Upper lobe of right lung (tissue), 1 donor: Measurements from ENCODE around the gene BRD7. TPM values are rescaled to one million over a fixed set of nuclear protein-coding genes. Genes with fewer than 3 reads are reported as not detected.

ENCODE experiments used
- ATAC-seq: fragments of 200-7000 bp; cut with Tn5 transposase; one replicate; pipeline ENCODE4 v1.9.1; 2020; ENCODE audit warnings: mild to moderate bottlenecking, moderate library complexity
- DNase-seq: peaks from one replicate; pipeline ENCODE4 v3.0.0-alpha.2; 2020
- H3K27ac ChIP-seq: fragments of 200-600 bp; one replicate; pipeline ENCODE4 v1.8.0; 2022
- H3K27me3 ChIP-seq: fragments of 200-600 bp; one replicate; pipeline ENCODE4 v1.8.0; 2022; ENCODE audit warnings: mild to moderate bottlenecking
- H3K36me3 ChIP-seq: fragments of 200-600 bp; one replicate; pipeline ENCODE4 v1.8.0; 2022
- H3K4me1 ChIP-seq: fragments of 200-600 bp; one replicate; pipeline ENCODE4 v1.8.0; 2022
- H3K4me3 ChIP-seq: fragments of 200-600 bp; one replicate; pipeline ENCODE4 v1.8.0; 2022; ENCODE audit warnings: mild to moderate bottlenecking
- H3K9me3 ChIP-seq: fragments of 200-600 bp; one replicate; pipeline ENCODE4 v1.8.0; 2022
- intact Hi-C: fragments of 100-400 bp; cut with DNase I; formaldehyde crosslinking; loops from one replicate; pipeline ENCODE4 v1.11.0; 2022
- total RNA-seq: library from RNA; stranded (reverse); fragmentation: NEBNext Ultra II Directional; extraction: Animal tissue kit (Norgen Biotek cat#: 25700); gene quantifications from one replicate; pipeline ENCODE4 v1.2.1, GENCODE V29; 2021
- TF ChIP-seq, protein P1 (sequence below): fragments of 200-600 bp; IDR thresholded peaks from one replicate; pipeline ENCODE4 v1.8.0; 2022; ENCODE audit warnings: antibody characterized with exemption
- donor health status: DM: no; HTN: yes; CAD: no; lungs with severe emphysema.

The BRD7 gene
- total RNA-seq, 1 donor from 2014 or later: 62.9 TPM

DNA sequence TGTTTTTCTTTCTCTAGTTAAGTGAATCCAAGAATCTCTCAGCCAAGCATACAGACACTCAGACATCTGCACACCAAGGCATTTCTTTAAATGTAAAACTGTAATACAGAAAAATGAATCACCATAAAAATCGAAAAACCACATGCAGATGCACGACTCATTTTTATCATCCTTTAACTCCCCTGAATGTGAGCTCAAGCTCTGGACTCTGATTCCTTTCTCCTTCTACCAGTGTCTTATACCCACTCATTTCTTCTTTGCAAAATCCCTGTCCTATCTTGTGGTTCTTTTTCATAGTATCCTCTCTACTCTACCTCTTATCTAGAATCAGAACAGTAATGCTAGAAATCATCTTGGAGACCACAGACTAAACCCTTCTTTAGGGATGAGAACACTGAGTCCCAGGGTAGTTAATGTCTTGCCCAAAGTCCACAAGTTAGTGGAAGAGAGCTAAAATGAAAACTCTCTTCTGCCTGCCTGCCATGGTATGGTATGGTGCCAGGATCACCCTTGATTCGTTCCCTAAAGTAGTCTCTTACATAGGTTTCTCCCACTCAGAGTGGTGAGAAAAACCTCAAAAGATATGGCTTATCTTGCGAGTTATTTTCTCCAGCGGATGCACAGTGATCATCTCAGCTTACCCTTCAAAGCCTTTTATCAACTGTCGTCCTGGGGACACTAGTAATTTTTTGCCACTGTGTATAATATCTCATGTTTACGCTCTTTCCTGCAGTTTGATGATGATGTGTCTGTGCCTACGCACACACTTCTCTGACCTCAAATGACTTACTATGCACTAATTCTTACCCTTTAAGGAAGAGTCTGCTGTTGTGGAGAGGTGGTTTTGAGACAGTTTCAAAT lies 30.2 kb downstream of the BRD7 start:
- Histone ChIP-seq H3K9me3 (no peaks in the 10 kb centered on the region), H3K36me3 (peaks cover 44% of the 10 kb centered on the region), H3K4me1 (no peaks in the 10 kb centered on the region), H3K4me3 (no peak overlapping the region), H3K27me3 (no peaks in the 10 kb centered on the region), H3K27ac (no peak overlapping the region)
- TF ChIP-seq, protein P1, sequence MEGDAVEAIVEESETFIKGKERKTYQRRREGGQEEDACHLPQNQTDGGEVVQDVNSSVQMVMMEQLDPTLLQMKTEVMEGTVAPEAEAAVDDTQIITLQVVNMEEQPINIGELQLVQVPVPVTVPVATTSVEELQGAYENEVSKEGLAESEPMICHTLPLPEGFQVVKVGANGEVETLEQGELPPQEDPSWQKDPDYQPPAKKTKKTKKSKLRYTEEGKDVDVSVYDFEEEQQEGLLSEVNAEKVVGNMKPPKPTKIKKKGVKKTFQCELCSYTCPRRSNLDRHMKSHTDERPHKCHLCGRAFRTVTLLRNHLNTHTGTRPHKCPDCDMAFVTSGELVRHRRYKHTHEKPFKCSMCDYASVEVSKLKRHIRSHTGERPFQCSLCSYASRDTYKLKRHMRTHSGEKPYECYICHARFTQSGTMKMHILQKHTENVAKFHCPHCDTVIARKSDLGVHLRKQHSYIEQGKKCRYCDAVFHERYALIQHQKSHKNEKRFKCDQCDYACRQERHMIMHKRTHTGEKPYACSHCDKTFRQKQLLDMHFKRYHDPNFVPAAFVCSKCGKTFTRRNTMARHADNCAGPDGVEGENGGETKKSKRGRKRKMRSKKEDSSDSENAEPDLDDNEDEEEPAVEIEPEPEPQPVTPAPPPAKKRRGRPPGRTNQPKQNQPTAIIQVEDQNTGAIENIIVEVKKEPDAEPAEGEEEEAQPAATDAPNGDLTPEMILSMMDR: no peak
- no peak for ATAC-seq
- intact Hi-C loops: no loop called here
- no peak for DNase-seq

DNA sequence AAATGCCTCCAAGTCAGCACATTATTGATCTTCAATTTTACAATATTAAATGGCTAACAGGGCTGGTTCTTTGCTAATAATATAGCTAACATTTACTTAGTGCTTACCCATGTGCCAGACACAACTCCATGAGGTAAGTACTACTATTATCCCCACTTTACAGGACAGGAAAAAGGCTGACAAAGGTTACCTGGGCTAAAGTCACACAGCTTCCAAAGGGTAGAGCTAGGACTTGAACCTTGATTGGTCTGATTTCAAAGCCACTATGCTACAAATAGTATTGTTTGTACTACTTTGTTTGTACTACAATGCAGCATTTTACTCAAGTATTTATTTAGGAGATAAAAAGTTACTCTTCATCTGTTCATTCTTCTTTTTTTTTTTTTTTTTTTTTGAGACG lies 31.9 kb downstream of the BRD7 start:
- Histone ChIP-seq H3K4me3 (no peak overlapping the region), H3K36me3 (peaks cover 53% of the 10 kb centered on the region), H3K27ac (no peak overlapping the region), H3K9me3 (no peaks in the 10 kb centered on the region), H3K27me3 (no peaks in the 10 kb centered on the region), H3K4me1 (no peaks in the 10 kb centered on the region)
- ATAC-seq (no peak), DNase-seq (no peak)
- intact Hi-C loops: no loop called here
- TF ChIP-seq, protein P1: no peak

DNA sequence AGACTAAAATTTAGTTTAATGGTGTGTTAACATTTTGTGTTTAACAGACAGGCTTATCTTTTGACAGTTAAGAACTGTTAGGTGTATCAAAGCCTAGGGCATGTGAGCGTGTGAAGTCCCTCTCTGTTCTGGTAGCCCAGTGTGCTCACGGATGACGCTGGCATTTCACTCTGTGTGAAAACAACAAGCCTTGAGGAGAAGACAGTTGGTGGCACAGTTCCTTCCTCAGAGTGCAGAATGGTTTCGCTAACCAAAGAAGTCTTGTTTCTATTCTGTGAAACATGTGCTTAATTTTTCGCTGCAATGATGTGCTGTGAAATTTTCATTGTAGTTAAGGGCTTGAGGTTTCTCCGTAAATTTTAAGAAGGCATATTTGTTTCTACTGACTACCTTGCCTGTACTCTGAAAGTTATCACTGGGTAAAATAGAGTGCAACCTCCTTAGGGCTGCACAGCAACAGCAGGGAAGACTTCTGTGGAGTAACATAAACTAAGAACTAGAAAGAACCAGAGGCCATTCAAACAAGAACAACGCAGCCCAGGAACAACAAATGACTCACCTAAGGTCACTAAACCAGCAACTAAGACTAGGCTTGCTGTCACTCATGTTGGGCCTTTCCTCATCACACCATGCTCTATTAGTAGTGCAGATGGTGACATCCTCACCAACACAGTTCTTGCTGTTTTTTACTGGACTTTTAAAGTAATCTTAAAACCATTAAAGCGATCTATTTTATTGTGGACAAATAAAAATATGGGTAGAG lies 33.4 kb downstream of the BRD7 start:
- TF ChIP-seq, protein P1: no peak
- Histone ChIP-seq H3K9me3 (no peaks in the 10 kb centered on the region), H3K36me3 (peaks cover 59% of the 10 kb centered on the region), H3K27ac (no peak overlapping the region), H3K4me3 (no peak overlapping the region), H3K4me1 (peaks cover under 1% of the 10 kb centered on the region), H3K27me3 (no peaks in the 10 kb centered on the region)
- ATAC-seq: no peak
- intact Hi-C loops: no loop called here
- DNase-seq: no peak

DNA sequence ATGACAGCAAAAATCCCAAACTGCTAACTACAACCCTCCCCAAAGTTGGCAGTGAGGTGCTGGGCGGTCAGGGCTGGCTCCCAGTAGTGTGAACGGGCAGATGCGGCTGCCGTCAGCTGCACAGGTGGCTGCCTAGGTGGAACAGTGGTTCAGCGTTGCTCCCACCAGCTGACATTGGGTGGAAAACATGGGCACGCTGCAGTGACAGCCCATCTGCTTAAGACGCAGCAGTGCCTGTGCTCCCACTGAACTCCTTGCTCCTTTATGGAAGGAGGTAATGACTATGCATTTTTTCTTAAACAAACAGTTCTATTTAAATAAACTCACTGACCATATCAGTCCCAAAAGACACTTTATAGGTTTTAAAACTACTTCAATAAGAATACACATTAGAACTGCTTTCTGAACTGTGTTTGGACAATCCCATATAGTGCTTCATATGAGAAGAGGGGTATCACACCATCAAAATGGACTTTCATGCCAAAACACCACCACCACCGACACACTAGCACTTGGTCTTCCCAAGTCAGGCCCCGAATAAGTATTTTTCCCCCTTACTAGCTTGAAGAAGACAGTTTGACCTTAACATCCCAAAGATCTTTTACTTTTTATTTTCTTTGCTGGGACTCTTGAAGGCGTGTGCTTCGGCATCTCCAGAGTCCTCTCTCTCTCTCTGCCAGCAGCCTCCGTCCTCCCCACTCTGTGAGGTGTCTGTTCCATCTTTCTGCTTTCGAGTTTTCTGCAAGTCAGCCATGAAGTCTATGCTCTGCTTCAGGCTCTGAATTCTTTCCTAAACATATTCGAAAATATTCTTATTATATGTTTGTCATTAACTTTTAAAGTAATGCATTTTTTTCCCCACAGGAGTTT lies 34.4 kb downstream of the BRD7 start:
- no peak overlapping the region for H3K4me3 ChIP-seq
- intact Hi-C loops: no loop called here
- no peaks in the 10 kb centered on the region for H3K9me3 ChIP-seq
- peak; percentile 40 for ATAC-seq
- H3K27ac ChIP-seq: no peak overlapping the region
- TF ChIP-seq, protein P1: no peak
- H3K4me1 ChIP-seq: peaks cover 8% of the 10 kb centered on the region
- no peaks in the 10 kb centered on the region for H3K27me3 ChIP-seq
- H3K36me3 ChIP-seq: peaks cover 57% of the 10 kb centered on the region
- no peak for DNase-seq

DNA sequence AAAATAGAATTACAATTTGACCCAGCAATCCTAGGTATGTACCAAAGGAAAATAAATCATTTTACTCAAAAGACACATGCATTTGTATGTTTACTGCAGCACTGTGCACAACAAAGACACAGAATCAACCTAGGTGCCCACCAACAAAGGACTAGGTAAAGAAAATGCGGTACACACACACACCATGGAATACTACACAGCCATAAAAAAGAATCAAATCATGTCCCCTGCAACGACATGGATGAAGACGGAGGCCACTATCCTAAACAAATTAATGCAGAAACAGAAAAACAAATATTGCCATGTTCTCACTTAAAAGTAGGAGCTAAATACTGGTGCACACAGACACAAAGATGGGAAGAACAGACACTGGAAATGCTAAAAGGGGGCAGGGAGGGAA lies 36.2 kb downstream of the BRD7 start:
- TF ChIP-seq, protein P1: no peak
- no peak overlapping the region for H3K27ac ChIP-seq
- ATAC-seq (no peak), DNase-seq (no peak)
- H3K27me3 ChIP-seq: no peaks in the 10 kb centered on the region
- no peaks in the 10 kb centered on the region for H3K9me3 ChIP-seq
- peaks cover 10% of the 10 kb centered on the region for H3K4me1 ChIP-seq
- no peak overlapping the region for H3K4me3 ChIP-seq
- H3K36me3 ChIP-seq: peaks cover 61% of the 10 kb centered on the region
- intact Hi-C loops: no loop called here
